ENCODE results near the gene NALCN. TPM values are rescaled to one million over a fixed set of nuclear protein-coding genes. Genes with fewer than 3 reads are reported as not detected.

Gene NALCN
- total RNA-seq, 4 donors from 2014 or later, result 0.32 to 0.41 TPM; not detected in 2

- Histone ChIP-seq H3K4me3 (no peak overlapping the region), H3K36me3 (no peaks in the 10 kb centered on the region), H3K9me3 (no peaks in the 10 kb centered on the region), H3K4me1 (no peaks in the 10 kb centered on the region), H3K27me3 (peaks cover 19% of the 10 kb centered on the region), H3K27ac (no peak overlapping the region)
- 60 to 67% methylated on average over 2 of the region's 2 CpGs for WGBS, 2 donors (ENCODE audit: low coverage in 1 of 2)
- DNase-seq, result no peak
- in situ Hi-C loops (cut with MboI; ENCODE audit: low pct_ligation_motif_present in 1 of 4, low pct_unique_long_range_greater_than_20kb in 1 of 4, low sequenced_read_pairs in 3 of 4), result no loop called here
- intact Hi-C loops (cut with DNase I; ENCODE audit: low total_unique reads), result no loop called here
- TF ChIP-seq, protein P1, sequence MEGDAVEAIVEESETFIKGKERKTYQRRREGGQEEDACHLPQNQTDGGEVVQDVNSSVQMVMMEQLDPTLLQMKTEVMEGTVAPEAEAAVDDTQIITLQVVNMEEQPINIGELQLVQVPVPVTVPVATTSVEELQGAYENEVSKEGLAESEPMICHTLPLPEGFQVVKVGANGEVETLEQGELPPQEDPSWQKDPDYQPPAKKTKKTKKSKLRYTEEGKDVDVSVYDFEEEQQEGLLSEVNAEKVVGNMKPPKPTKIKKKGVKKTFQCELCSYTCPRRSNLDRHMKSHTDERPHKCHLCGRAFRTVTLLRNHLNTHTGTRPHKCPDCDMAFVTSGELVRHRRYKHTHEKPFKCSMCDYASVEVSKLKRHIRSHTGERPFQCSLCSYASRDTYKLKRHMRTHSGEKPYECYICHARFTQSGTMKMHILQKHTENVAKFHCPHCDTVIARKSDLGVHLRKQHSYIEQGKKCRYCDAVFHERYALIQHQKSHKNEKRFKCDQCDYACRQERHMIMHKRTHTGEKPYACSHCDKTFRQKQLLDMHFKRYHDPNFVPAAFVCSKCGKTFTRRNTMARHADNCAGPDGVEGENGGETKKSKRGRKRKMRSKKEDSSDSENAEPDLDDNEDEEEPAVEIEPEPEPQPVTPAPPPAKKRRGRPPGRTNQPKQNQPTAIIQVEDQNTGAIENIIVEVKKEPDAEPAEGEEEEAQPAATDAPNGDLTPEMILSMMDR (IDR thresholded peaks at IDR 0.05), result no peak
- TF ChIP-seq POLR2A (IDR thresholded peaks at IDR 0.05) (no peak), POLR2AphosphoS5 (IDR thresholded peaks at IDR 0.05) (no peak), EP300 (IDR thresholded peaks at IDR 0.05; ENCODE audit: low read depth) (no peak)
These were observed 275.4 kb downstream of the NALCN start for GRCh38 chr13:101140936-101141335.

GRCh38 chr13:101140087-101140770 is 276.1 kb downstream of the NALCN start:
- Histone ChIP-seq H3K4me1 (no peaks in the 10 kb centered on the region), H3K27ac (no peak overlapping the region), H3K9me3 (no peaks in the 10 kb centered on the region), H3K36me3 (no peaks in the 10 kb centered on the region), H3K4me3 (no peak overlapping the region), H3K27me3 (peaks cover 13% of the 10 kb centered on the region)
- DNase-seq, result no peak
- intact Hi-C loops (cut with DNase I; ENCODE audit: low total_unique reads), result no loop called here
- TF ChIP-seq POLR2AphosphoS5 (IDR thresholded peaks at IDR 0.05), result no peak
- TF ChIP-seq, protein P1 (IDR thresholded peaks at IDR 0.05), result no peak
- in situ Hi-C loops (cut with MboI; ENCODE audit: low pct_ligation_motif_present in 1 of 4, low pct_unique_long_range_greater_than_20kb in 1 of 4, low sequenced_read_pairs in 3 of 4), result no loop called here
- 63 to 82% methylated on average over 2 to 9 of the region's 9 CpGs for WGBS, 2 donors (ENCODE audit: low coverage in 1 of 2)

DNA sequence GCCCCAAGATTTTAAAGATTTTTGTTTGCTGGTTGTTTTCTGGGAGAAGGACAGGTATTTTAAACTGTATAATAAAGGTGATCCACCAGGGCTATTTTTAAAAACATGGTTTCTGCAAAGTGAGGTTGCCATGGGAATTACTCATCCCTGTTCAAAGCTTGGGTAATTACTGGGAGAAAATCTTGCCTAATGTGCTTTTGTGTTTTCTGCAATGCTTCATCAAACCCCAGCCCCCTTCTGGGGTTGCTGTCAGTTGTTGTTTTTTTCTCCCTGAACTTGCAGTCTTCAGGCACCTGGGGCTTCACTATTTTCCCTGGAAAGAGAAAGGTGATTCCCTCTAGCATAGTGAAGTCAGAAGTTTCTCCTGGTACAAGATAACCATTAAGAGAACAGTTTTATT is 277.2 kb downstream of the NALCN start:
- Histone ChIP-seq H3K4me3 (no peak overlapping the region), H3K27me3 (peaks cover 11% of the 10 kb centered on the region), H3K27ac (no peak overlapping the region), H3K36me3 (no peaks in the 10 kb centered on the region), H3K9me3 (no peaks in the 10 kb centered on the region), H3K4me1 (no peaks in the 10 kb centered on the region)
- in situ Hi-C loops (cut with MboI; ENCODE audit: low pct_ligation_motif_present in 1 of 4, low pct_unique_long_range_greater_than_20kb in 1 of 4, low sequenced_read_pairs in 3 of 4) (no loop called here), intact Hi-C loops (cut with DNase I; ENCODE audit: low total_unique reads) (no loop called here)
- TF ChIP-seq EP300 (IDR thresholded peaks at IDR 0.05; ENCODE audit: low read depth) (no peak), POLR2AphosphoS5 (IDR thresholded peaks at IDR 0.05) (no peak), POLR2A (IDR thresholded peaks at IDR 0.05) (no peak)
- TF ChIP-seq, protein P1 (IDR thresholded peaks at IDR 0.05), result no peak
- no peak for DNase-seq

- no peak overlapping the region for H3K4me3 ChIP-seq
- no peak overlapping the region for H3K27ac ChIP-seq
- no peaks in the 10 kb centered on the region for H3K36me3 ChIP-seq
- WGBS, 2 donors (ENCODE audit: low coverage in 1 of 2), result 61 to 67% methylated on average over 5 of the region's 5 CpGs
- no peaks in the 10 kb centered on the region for H3K4me1 ChIP-seq
- H3K27me3 ChIP-seq, result peaks cover 4% of the 10 kb centered on the region
- intact Hi-C loops (cut with DNase I; ENCODE audit: low total_unique reads), result loop anchor here (5.0 kb wide), 1 partner anchor 406 kb away; no protein-coding TSS in a partner anchor
- in situ Hi-C loops (cut with MboI; ENCODE audit: low pct_ligation_motif_present in 1 of 4, low pct_unique_long_range_greater_than_20kb in 1 of 4, low sequenced_read_pairs in 3 of 4), result no loop called here
- no peaks in the 10 kb centered on the region for H3K9me3 ChIP-seq
- no peak for DNase-seq
- TF ChIP-seq EP300 (IDR thresholded peaks at IDR 0.05; ENCODE audit: low read depth) (no peak), POLR2AphosphoS5 (IDR thresholded peaks at IDR 0.05) (no peak), POLR2A (IDR thresholded peaks at IDR 0.05) (no peak)
- TF ChIP-seq, protein P1 (IDR thresholded peaks at IDR 0.05), result peak; percentile 30 to 64 (median 61)
These were observed 288.5 kb downstream of the NALCN start for GRCh38 chr13:101127741-101128353.
